KMS-11 (cell line): Measurements from ENCODE around the gene YEATS2.
"Not testable (repeated sequence)": the region's sequence is repeated elsewhere in the genome, so short reads cannot be mapped to it uniquely, and the experiment has no call there.

ENCODE experiments used
- H2AFZ ChIP-seq: fragments of 200-600 bp; sonication (generic); 2 replicates; pipeline ENCODE4 v1.6.1; 2016; ENCODE audit warnings: antibody characterized with exemption, mixed run types, low read depth
- H3K27ac ChIP-seq: fragments of 200-600 bp; sonication (generic); 2 replicates; pipeline ENCODE4 v1.6.1; 2016; ENCODE audit warnings: mild to moderate bottlenecking, mixed run types
- H3K27me3 ChIP-seq: fragments of 200-600 bp; sonication (generic); 2 replicates; pipeline ENCODE4 v1.6.1; 2017; ENCODE audit warnings: mild to moderate bottlenecking, low read depth, mixed run types, moderate library complexity; ENCODE audit not compliant: insufficient read depth
- H3K36me3 ChIP-seq: fragments of 200-600 bp; sonication (generic); 2 replicates; pipeline ENCODE4 v1.6.1; 2017; ENCODE audit warnings: mild to moderate bottlenecking, mixed run types; ENCODE audit not compliant: insufficient read depth
- H3K4me1 ChIP-seq: fragments of 200-600 bp; sonication (generic); 2 replicates; pipeline ENCODE4 v1.6.1; 2016; ENCODE audit warnings: mild to moderate bottlenecking, low read depth, mixed run types; ENCODE audit not compliant: poor library complexity, severe bottlenecking
- H3K4me2 ChIP-seq: fragments of 200-600 bp; sonication (generic); 2 replicates; pipeline ENCODE4 v1.7.0; 2016; ENCODE audit warnings: mild to moderate bottlenecking, mixed run types
- H3K4me3 ChIP-seq: fragments of 200-600 bp; sonication (generic); IDR thresholded peaks from 2 replicates; pipeline ENCODE4 v1.6.1; 2017; ENCODE audit warnings: low read depth, low read length, mixed read lengths; ENCODE audit not compliant: insufficient read depth
- H3K79me2 ChIP-seq: fragments of 200-600 bp; sonication (generic); 2 replicates; pipeline ENCODE4 v1.6.1; 2016; ENCODE audit warnings: low read depth, mixed run types; ENCODE audit not compliant: insufficient read depth
- H3K9ac ChIP-seq: fragments of 200-600 bp; sonication (generic); 2 replicates; pipeline ENCODE4 v1.6.1; 2016; ENCODE audit warnings: mild to moderate bottlenecking, mixed run types
- H4K20me1 ChIP-seq: fragments of 200-600 bp; sonication (generic); 2 replicates; pipeline ENCODE4 v1.6.1; 2016; ENCODE audit warnings: mild to moderate bottlenecking, mixed run types; ENCODE audit not compliant: insufficient read depth
- TF ChIP-seq, protein P1 (sequence below): fragments of 200-600 bp; sonication (generic); conservative IDR thresholded peaks from 2 replicates; pipeline ENCODE4 v1.6.1; 2017; ENCODE audit warnings: low read depth, mild to moderate bottlenecking, antibody characterized with exemption, low read length, moderate library complexity, mixed read lengths

YEATS2 gene

DNA sequence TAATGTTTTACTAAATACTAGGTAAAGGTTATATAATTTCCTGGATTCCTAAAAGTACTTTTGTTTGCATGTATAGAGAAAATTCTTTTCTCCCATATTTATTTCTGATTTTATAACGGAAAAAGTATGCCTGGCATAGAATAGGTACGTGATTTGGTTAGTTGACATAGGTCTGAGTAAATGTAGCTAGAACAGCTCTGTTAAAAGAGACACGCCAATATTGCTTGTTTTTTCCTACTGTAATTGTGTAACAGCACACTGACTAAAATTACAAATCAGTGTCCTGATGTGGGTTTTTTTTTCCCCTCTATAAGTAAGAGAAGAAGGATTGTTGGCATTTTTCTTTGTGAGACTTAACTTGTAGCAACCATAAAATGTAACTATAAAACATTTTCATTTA lies 35.5 kb upstream of the YEATS2 start:
- H3K79me2 ChIP-seq, result 0 out of 2 replicates have a peak, but pooled peaks cover 4% of the 10 kb centered on the region
- no peaks in the 10 kb centered on the region for H3K27me3 ChIP-seq
- TF ChIP-seq, protein P1, sequence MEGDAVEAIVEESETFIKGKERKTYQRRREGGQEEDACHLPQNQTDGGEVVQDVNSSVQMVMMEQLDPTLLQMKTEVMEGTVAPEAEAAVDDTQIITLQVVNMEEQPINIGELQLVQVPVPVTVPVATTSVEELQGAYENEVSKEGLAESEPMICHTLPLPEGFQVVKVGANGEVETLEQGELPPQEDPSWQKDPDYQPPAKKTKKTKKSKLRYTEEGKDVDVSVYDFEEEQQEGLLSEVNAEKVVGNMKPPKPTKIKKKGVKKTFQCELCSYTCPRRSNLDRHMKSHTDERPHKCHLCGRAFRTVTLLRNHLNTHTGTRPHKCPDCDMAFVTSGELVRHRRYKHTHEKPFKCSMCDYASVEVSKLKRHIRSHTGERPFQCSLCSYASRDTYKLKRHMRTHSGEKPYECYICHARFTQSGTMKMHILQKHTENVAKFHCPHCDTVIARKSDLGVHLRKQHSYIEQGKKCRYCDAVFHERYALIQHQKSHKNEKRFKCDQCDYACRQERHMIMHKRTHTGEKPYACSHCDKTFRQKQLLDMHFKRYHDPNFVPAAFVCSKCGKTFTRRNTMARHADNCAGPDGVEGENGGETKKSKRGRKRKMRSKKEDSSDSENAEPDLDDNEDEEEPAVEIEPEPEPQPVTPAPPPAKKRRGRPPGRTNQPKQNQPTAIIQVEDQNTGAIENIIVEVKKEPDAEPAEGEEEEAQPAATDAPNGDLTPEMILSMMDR, result no peak
- no peak overlapping the region for H3K27ac ChIP-seq
- no peak overlapping the region for H2AFZ ChIP-seq
- H3K4me3 ChIP-seq, result no peak overlapping the region
- no peak overlapping the region for H3K9ac ChIP-seq
- no peaks in the 10 kb centered on the region for H3K4me1 ChIP-seq
- no peak overlapping the region for H3K4me2 ChIP-seq
- H3K36me3 ChIP-seq, result no peaks in the 10 kb centered on the region
- no peaks in the 10 kb centered on the region for H4K20me1 ChIP-seq

DNA sequence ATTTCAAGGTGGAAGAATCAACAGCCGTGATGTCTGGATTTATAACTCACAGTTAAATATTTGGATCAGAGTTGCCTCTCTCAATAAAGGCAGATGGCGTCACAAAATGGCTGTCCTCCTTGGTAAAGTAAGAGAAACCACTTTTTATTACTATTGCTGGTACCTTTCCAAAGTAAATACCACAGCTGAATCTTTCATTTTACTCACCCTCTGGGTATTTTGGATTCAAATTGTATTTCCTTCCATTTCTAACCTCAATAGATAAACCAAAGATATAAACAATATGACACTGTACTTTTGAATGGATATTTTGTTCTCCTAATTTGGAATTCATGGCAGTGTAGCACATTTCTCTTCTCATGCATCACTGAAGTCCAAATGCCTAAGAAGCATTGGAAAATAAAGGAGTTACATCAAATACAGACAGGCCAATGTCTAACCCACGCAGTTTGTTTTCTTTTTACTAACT lies 32.6 kb upstream of the YEATS2 start:
- no peaks in the 10 kb centered on the region for H4K20me1 ChIP-seq
- 0 out of 2 replicates have a peak, but pooled peaks cover 4% of the 10 kb centered on the region for H3K79me2 ChIP-seq
- H3K27ac ChIP-seq, result no peak overlapping the region
- no peak overlapping the region for H3K4me2 ChIP-seq
- no peak overlapping the region for H3K4me3 ChIP-seq
- no peaks in the 10 kb centered on the region for H3K27me3 ChIP-seq
- no peak overlapping the region for H3K9ac ChIP-seq
- no peaks in the 10 kb centered on the region for H3K4me1 ChIP-seq
- no peaks in the 10 kb centered on the region for H3K36me3 ChIP-seq
- H2AFZ ChIP-seq, result no peak overlapping the region
- TF ChIP-seq, protein P1, result no peak

DNA sequence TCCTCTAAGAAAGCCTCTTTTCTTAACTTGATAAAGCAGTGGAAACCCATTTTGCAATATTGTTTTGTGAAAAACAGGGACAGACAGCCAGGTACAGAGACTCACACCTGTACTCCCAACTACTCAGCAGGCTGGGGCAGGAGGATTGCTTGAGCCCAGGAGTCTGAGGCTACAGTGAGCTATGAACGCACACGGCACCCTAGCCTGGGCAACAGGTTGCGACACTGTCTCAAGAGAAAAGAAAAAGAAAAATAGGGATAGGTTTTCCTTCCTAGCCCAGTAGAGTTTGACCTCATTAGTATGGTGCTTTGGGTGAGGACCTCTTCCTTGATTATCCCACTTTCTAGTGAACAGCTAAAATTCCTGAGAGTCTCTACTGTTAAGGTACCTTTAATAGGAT lies 17.5 kb upstream of the YEATS2 start:
- no peaks in the 10 kb centered on the region for H4K20me1 ChIP-seq
- H3K79me2 ChIP-seq, result no peaks in the 10 kb centered on the region
- TF ChIP-seq, protein P1, result no peak
- H3K4me1 ChIP-seq, result no peaks in the 10 kb centered on the region
- no peak overlapping the region for H3K9ac ChIP-seq
- no peaks in the 10 kb centered on the region; the same call in 1 of the 2 replicates for H3K27me3 ChIP-seq
- H2AFZ ChIP-seq, result no peak overlapping the region
- H3K36me3 ChIP-seq, result no peaks in the 10 kb centered on the region
- no peak overlapping the region for H3K4me3 ChIP-seq
- no peak overlapping the region for H3K27ac ChIP-seq
- no peak overlapping the region for H3K4me2 ChIP-seq

DNA sequence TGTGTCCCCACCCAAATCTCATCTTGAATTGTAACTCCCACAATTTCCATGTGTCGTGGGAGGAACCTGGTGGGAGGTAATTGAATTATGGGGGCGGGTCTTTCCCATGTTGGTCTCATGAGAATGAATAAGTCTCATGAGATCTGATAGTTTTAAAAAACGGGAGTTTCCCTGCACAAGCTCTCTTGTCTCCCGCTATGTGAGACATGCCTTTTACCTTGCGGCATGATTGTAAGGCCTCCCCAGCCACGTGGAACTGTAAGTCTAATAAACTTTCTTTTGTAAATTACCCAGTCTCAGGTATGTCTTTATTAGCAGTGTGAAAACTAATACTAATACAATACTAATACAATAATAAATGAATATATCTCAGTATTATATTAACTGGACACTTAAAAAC lies 9.9 kb upstream of the YEATS2 start:
- H3K27ac ChIP-seq, result no peak overlapping the region
- H3K9ac ChIP-seq, result no peak overlapping the region
- H4K20me1 ChIP-seq, result no peaks in the 10 kb centered on the region
- no peak overlapping the region for H3K4me2 ChIP-seq
- no peak overlapping the region for H3K4me3 ChIP-seq
- H3K36me3 ChIP-seq, result no peaks in the 10 kb centered on the region
- no peak overlapping the region for H2AFZ ChIP-seq
- no peaks in the 10 kb centered on the region for H3K27me3 ChIP-seq
- no peaks in the 10 kb centered on the region for H3K79me2 ChIP-seq
- TF ChIP-seq, protein P1, result no peak
- peaks cover 7% of the 10 kb centered on the region for H3K4me1 ChIP-seq

DNA sequence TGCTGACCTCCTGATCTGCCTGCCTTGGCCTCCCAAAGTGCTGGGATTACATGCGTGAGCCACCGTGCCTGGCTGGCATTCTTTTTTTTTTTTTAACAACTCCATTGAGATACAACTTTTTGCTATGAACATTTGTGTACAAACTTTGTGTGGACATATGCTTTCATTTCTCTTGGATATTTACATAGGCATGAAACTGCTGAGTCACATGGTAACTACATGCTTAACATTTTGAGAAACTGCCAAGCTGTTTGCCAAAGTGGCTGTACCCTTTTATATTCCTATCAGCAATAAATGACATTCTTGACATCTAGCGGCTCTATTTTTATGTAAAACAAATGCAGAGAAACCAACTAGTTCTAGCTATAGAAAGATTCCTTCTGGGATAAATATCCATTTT lies 8.7 kb upstream of the YEATS2 start:
- Histone ChIP-seq H3K79me2 (no peaks in the 10 kb centered on the region), H2AFZ (0 out of 2 replicates have a peak overlapping the region, but pooled peaks have one; percentile 17), H3K27ac (no peak overlapping the region), H4K20me1 (no peaks in the 10 kb centered on the region), H3K4me1 (peaks cover 7% of the 10 kb centered on the region), H3K27me3 (no peaks in the 10 kb centered on the region), H3K36me3 (no peaks in the 10 kb centered on the region), H3K4me2 (no peak overlapping the region), H3K9ac (no peak overlapping the region), H3K4me3 (no peak overlapping the region)
- TF ChIP-seq, protein P1, result no peak

DNA sequence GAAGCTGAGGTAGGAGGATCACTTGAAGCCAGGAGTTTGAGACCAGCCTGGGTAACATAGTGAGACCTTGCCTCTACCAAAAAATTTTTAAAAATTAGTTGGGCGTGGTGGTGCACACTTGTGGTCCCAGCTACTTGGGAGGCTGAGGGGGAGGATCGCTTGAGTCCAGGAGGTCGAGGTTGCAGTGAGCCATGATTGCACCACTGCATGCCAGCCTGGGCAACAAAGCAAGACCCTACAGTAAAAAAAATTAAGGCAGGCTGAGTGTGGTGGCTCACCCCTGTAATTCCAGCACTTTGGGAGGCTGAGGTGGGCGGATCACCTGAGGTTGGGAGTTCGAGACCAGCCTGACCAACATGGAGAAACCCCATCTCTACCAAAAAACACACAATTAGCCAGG lies 8.0 kb upstream of the YEATS2 start:
- not testable (repeated sequence) for H4K20me1 ChIP-seq

More for the DNA sequence above, 8.0 kb upstream of the YEATS2 start:
- H3K27ac ChIP-seq, H3K9ac ChIP-seq, H3K4me3 ChIP-seq, H3K27me3 ChIP-seq, H2AFZ ChIP-seq, H3K4me1 ChIP-seq, H3K36me3 ChIP-seq, H3K79me2 ChIP-seq, H3K4me2 ChIP-seq: not testable (repeated sequence)
